Astrocyte (in vitro differentiated cells and primary cell): ENCODE data around the gene PI16.

Source experiments
- CTCF ChIP-seq: IDR thresholded peaks from 2 replicates; pipeline ENCODE4 v1.5.1; 2011; ENCODE audit warnings: low read depth, mild to moderate bottlenecking, inconsistent platforms, low read length, moderate library complexity; ENCODE audit not compliant: insufficient read depth
- EZH2 ChIP-seq: IDR thresholded peaks from 2 replicates; pipeline ENCODE4 v1.6.1; 2012; ENCODE audit warnings: mild to moderate bottlenecking, low read length, inconsistent platforms; ENCODE audit not compliant: insufficient read depth

GRCh38 chr6:36912586-36912985 lies 42.0 kb upstream of the PI16 start:
- TF ChIP-seq CTCF (no peak), EZH2 (no peak)
